GM12872 (cell line): ENCODE measurements around the gene NOVA2.

Experiments
- CTCF ChIP-seq: IDR thresholded peaks from 3 replicates; pipeline ENCODE4 v1.5.1; 2011; ENCODE audit warnings: low read depth, mild to moderate bottlenecking, low read length, moderate library complexity; ENCODE audit not compliant: insufficient read depth

The NOVA2 gene

GRCh38 chr19:45927565-45928261, 46.0 kb downstream of the NOVA2 start:
- 0 out of 3 replicates have a peak, but pooled peaks have one; percentile 5 for TF ChIP-seq CTCF

GRCh38 chr19:45924891-45925447, 48.7 kb downstream of the NOVA2 start:
- TF ChIP-seq CTCF = no peak

- peak; percentile 33; the same call in 2 of the 3 replicates for TF ChIP-seq CTCF
These were observed 51.4 kb downstream of the NOVA2 start for GRCh38 chr19:45922281-45922680.

- no peak for TF ChIP-seq CTCF
These were observed 53.2 kb downstream of the NOVA2 start for GRCh38 chr19:45920458-45920857.

- no peak for TF ChIP-seq CTCF
These were observed 54.0 kb downstream of the NOVA2 start for GRCh38 chr19:45919678-45920077.

GRCh38 chr19:45918721-45919120, 54.9 kb downstream of the NOVA2 start:
- no peak for TF ChIP-seq CTCF

GRCh38 chr19:45917421-45918091, 56.1 kb downstream of the NOVA2 start:
- no peak for TF ChIP-seq CTCF
